Inferior parietal cortex (tissue), 1 donor: ENCODE data around the gene NFATC2.
A peak's percentile ranks its signal among the peaks of the same experiment; 100 is the strongest.
"Not testable (repeated sequence)": the region's sequence is repeated elsewhere in the genome, so short reads cannot be mapped to it uniquely, and the experiment has no call there.

Experiments used
- DNase-seq: peaks from one replicate; pipeline ENCODE4 v3.0.0-alpha.2; 2016; ENCODE audit errors: extremely low spot score

NFATC2 gene

GRCh38 chr20:51470907-51471411 lies 71.6 kb downstream of the NFATC2 start:
- no peak for DNase-seq

DNA sequence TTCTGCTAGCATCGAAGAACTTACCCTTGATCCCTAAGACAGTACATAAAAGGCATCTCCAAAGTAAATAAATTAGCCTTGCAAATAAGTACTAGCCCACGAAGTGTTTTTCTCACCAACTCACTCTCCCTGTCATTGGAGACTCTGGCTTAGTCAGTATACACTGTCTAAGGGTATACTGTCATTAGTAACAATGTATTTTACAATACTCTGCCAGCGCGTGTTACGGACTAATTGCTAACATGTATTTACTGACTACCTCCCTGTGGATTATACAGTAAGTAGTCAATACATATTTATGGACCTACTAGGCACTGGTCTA lies 72.1 kb downstream of the NFATC2 start:
- DNase-seq: no peak

- no peak for DNase-seq
Observed at GRCh38 chr20:51469578-51470498, 72.7 kb downstream of the NFATC2 start.

- no peak for DNase-seq
Observed at GRCh38 chr20:51469046-51469445, 73.5 kb downstream of the NFATC2 start.

GRCh38 chr20:51468636-51469035 lies 73.9 kb downstream of the NFATC2 start:
- no peak for DNase-seq

- DNase-seq: no peak
Observed at GRCh38 chr20:51467956-51468626, 74.4 kb downstream of the NFATC2 start.

DNA sequence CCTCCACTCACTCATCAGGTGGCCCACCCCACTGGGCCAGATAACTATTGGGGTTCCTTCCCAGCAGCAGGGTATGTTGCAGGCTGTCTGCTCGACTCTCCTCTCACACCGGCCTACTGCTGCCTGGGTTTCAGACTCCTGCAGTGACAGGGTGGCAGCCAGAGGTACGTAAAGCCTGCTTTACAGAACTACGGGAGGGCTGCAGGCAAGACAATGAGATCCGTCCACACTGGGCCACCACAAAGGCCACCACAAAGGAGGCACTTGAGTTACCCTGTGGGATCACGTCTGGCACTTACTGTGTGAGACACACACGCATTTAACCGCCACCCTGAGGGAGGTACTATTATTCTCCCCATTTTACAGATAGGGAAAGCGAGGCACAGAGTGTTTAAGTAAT lies 78.5 kb downstream of the NFATC2 start:
- no peak for DNase-seq

- no peak for DNase-seq
Observed at GRCh38 chr20:51463560-51463959, 79.0 kb downstream of the NFATC2 start.

- no peak for DNase-seq
Observed at GRCh38 chr20:51462566-51463276, 79.8 kb downstream of the NFATC2 start.

GRCh38 chr20:51461846-51462245 lies 80.7 kb downstream of the NFATC2 start:
- not testable (repeated sequence) for DNase-seq

DNA sequence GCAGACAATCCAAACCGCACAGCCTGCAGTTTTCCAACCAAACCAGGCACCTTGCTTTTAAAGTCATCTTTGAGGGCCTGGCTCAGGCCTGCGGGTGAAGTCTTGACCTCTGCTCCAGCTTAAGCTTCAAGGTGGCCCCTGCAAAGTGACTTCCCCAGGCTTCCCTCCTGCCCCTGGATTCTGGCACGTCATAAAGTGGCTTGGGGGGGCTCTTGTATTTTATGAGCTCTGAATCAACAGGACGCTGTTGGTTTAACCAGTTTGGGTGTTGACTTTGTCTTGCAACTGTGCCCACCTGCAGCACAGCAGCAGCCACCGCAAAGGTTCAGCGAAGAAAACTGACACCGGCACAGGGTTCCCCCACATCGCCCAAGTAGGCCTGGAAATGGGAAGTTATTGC lies 81.2 kb downstream of the NFATC2 start:
- DNase-seq: no peak

GRCh38 chr20:51460569-51461265 lies 81.8 kb downstream of the NFATC2 start:
- no peak for DNase-seq

DNA sequence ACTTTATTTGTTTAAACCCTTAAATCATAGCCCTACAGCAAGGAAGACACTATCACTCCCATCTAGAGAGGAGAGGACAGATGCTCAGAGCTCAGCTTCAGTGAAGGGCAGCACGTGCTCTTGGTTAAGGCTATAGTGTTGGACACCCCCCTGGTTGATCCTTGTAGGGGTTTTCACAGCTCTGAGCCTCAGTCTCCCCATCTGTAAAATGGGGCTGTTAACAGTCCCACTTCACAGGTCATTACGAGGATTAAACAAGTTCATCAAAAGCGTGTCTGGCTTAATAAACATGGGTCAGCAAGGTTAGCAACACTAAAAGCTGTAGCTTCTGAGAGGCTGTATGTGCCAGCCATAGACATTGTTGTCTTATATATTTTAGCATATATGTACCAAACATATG lies 82.4 kb downstream of the NFATC2 start:
- DNase-seq: no peak

- no peak for DNase-seq
Observed at GRCh38 chr20:51458751-51459439, 83.6 kb downstream of the NFATC2 start.

- DNase-seq: no peak
Observed at GRCh38 chr20:51457533-51457932, 85.0 kb downstream of the NFATC2 start.

GRCh38 chr20:51456511-51457509 lies 85.7 kb downstream of the NFATC2 start:
- peak; percentile 78 for DNase-seq

GRCh38 chr20:51454250-51454865 lies 88.2 kb downstream of the NFATC2 start:
- no peak for DNase-seq

DNA sequence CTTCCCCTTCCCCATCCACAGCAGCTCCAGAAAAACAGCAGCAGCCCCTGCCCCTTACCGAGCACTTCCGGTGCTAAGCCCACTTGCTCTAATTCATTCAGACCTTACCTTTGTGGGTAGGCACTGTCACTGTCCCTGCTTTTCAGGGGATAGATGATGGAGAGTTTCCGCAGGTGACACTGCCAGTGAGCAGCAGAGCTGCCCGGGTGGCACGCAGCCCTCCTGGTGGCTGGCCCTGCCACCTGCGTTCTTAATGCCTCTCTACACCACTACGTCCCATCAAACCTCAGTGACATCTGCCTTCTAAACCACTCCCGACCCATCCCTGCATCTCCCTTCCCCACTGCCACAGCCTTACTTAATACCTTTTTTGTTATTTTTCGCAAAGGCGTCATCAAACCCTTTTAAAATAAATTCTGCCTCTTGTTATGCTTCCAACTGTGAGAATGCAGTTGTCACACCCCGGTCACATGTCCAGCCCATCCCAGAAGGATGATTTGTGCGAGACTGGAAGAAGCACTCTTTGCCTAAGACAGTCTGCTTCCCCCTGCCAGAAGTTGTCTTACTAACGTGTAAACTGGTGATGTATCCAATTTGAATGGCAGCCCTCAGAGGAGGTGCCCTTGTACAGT lies 89.7 kb downstream of the NFATC2 start:
- DNase-seq: no peak

DNA sequence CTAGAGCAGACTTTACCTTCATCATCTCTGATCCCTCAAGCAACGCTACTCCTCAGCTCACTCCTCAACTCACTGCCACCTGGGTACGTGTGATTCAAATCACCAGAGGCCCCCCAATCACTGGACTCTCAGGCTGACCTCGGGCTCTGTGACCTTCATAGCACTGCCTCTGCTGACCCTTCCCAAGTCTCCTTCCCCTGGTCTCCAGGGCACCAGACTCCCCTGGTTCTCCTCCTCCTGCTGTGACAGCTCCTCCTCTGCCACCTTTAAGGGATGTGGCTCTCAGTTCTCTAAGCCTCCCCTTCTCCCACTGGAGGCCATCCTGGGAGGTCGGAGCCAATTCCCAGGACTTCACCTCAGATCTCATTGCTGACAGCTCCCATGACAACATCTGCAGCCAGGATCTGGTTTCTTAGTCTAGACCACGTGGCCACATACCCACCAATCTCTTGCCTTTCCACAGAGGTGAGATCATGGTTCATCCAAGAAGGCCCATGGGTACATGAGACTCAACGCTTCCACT lies 90.4 kb downstream of the NFATC2 start:
- no peak for DNase-seq
